ENCODE data around the gene CWC25. TPM values are rescaled to one million over a fixed set of nuclear protein-coding genes. Genes with fewer than 3 reads are reported as not detected.

Gene CWC25
- total and polyA plus RNA-seq, 2 of the 13 experiments (the other 11 are each of a cell fraction or from before 2014, with no cell fraction given) = 15.6 to 22.7 TPM

GRCh38 chr17:38870259-38871165 lies 45.4 kb upstream of the CWC25 start (continued):
- TF ChIP-seq, protein P1, sequence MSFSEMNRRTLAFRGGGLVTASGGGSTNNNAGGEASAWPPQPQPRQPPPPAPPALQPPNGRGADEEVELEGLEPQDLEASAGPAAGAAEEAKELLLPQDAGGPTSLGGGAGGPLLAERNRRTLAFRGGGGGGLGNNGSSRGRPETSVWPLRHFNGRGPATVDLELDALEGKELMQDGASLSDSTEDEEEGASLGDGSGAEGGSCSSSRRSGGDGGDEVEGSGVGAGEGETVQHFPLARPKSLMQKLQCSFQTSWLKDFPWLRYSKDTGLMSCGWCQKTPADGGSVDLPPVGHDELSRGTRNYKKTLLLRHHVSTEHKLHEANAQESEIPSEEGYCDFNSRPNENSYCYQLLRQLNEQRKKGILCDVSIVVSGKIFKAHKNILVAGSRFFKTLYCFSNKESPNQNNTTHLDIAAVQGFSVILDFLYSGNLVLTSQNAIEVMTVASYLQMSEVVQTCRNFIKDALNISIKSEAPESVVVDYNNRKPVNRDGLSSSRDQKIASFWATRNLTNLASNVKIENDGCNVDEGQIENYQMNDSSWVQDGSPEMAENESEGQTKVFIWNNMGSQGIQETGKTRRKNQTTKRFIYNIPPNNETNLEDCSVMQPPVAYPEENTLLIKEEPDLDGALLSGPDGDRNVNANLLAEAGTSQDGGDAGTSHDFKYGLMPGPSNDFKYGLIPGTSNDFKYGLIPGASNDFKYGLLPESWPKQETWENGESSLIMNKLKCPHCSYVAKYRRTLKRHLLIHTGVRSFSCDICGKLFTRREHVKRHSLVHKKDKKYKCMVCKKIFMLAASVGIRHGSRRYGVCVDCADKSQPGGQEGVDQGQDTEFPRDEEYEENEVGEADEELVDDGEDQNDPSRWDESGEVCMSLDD (CRISPR knock-in tag; IDR thresholded peaks at IDR 0.05; ENCODE audit: borderline replicate concordance) = no peak
- TF ChIP-seq MYC (CRISPR knock-in tag; IDR thresholded peaks at IDR 0.05; ENCODE audit: borderline replicate concordance) = peak; percentile 2
- no peak for TF ChIP-seq EHMT2 (IDR thresholded peaks at IDR 0.05; ENCODE audit: borderline replicate concordance, low read depth, low read length)
- no peak for TF ChIP-seq ESRRA (CRISPR knock-in tag; IDR thresholded peaks at IDR 0.05; ENCODE audit: low read depth)
- 0 out of 2 replicates have a peak, but pooled peaks have one; percentile 14 for TF ChIP-seq GFI1 (CRISPR knock-in tag; IDR thresholded peaks at IDR 0.05; ENCODE audit: borderline replicate concordance)
- no peak for TF ChIP-seq NPAS2 (CRISPR knock-in tag; IDR thresholded peaks at IDR 0.05; ENCODE audit: borderline replicate concordance)
- TF ChIP-seq FOXA3 (CRISPR knock-in tag; IDR thresholded peaks at IDR 0.05) = no peak
- TF ChIP-seq, protein P2, sequence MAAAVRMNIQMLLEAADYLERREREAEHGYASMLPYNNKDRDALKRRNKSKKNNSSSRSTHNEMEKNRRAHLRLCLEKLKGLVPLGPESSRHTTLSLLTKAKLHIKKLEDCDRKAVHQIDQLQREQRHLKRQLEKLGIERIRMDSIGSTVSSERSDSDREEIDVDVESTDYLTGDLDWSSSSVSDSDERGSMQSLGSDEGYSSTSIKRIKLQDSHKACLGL (CRISPR knock-in tag; IDR thresholded peaks at IDR 0.05) = peak; percentile 77
- TF ChIP-seq ZNF644 (CRISPR knock-in tag; IDR thresholded peaks at IDR 0.05; ENCODE audit: low read depth) = no peak
- TF ChIP-seq FLYWCH1 (CRISPR knock-in tag; IDR thresholded peaks at IDR 0.05) = no peak; the same call in 1 of the 2 replicates
- TF ChIP-seq SNAI1 (CRISPR knock-in tag; IDR thresholded peaks at IDR 0.05; ENCODE audit: borderline replicate concordance) = no peak
- TF ChIP-seq, protein P3, sequence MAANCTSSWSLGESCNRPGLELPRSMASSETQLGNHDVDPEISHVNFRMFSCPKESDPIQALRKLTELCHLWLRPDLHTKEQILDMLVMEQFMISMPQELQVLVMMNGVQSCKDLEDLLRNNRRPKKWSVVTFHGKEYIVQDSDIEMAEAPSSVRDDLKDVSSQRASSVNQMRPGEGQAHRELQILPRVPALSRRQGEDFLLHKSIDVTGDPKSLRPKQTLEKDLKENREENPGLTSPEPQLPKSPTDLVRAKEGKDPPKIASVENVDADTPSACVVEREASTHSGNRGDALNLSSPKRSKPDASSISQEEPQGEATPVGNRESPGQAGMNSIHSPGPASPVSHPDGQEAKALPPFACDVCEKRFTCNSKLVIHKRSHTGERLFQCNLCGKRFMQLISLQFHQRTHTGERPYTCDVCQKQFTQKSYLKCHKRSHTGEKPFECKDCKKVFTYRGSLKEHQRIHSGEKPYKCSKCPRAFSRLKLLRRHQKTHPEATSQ (CRISPR knock-in tag; IDR thresholded peaks at IDR 0.05; ENCODE audit: borderline replicate concordance) = 0 out of 2 replicates have a peak, but pooled peaks have one; percentile 45
- TF ChIP-seq RBFOX2 (IDR thresholded peaks at IDR 0.05; ENCODE audit: low read depth, low read length) = peak; percentile 13
- TF ChIP-seq, protein P4, sequence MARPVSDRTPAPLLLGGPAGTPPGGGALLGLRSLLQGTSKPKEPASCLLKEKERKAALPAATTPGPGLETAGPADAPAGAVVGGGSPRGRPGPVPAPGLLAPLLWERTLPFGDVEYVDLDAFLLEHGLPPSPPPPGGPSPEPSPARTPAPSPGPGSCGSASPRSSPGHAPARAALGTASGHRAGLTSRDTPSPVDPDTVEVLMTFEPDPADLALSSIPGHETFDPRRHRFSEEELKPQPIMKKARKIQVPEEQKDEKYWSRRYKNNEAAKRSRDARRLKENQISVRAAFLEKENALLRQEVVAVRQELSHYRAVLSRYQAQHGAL (CRISPR knock-in tag; IDR thresholded peaks at IDR 0.05; ENCODE audit: not compliant biosample characterization) = no peak
- no peak for TF ChIP-seq CREB1 (IDR thresholded peaks at IDR 0.05)
- no peak for TF ChIP-seq CREB1 (CRISPR knock-in tag; IDR thresholded peaks at IDR 0.05)
- no peak for TF ChIP-seq ZNF3 (CRISPR knock-in tag; IDR thresholded peaks at IDR 0.05)
- TF ChIP-seq CCAR2 (optimal IDR thresholded peaks at IDR 0.05; ENCODE audit: low read depth, low read length) = no peak
- no peak for TF ChIP-seq FOXP4 (CRISPR knock-in tag; IDR thresholded peaks at IDR 0.05)
- no peak for TF ChIP-seq CBX2 (IDR thresholded peaks at IDR 0.05; ENCODE audit: low read depth, low read length)
- TF ChIP-seq CBX2 (CRISPR knock-in tag; IDR thresholded peaks at IDR 0.05; ENCODE audit: low read depth) = no peak

Data from HepG2 (cell line).